Muscle layer of duodenum (tissue), 2 donors: ENCODE results near the gene TRNT1.

Source experiments
- H3K27ac ChIP-seq: one replicate; pipeline ENCODE4 v1.7.0; 2013; ENCODE audit warnings: mild to moderate bottlenecking, low read length
- H3K27me3 ChIP-seq: one replicate; pipeline ENCODE4 v1.7.0; 2013; ENCODE audit warnings: low read depth, mild to moderate bottlenecking, control low read depth, low read length
- H3K36me3 ChIP-seq, 2 donors: one replicate each; pipeline ENCODE4 v1.7.0; 2013; ENCODE audit warnings: low read length in 2 of 2, control low read depth in 1 of 2, mild to moderate bottlenecking in 1 of 2; ENCODE audit not compliant: insufficient read depth in 2 of 2, control insufficient read depth in 1 of 2
- H3K4me1 ChIP-seq, 2 donors: one replicate each; pipeline ENCODE4 v1.7.0; 2013; ENCODE audit warnings: low read length in 2 of 2, mild to moderate bottlenecking in 2 of 2, control low read depth in 1 of 2, moderate library complexity in 1 of 2; ENCODE audit not compliant: insufficient read depth in 2 of 2, control insufficient read depth in 1 of 2
- H3K4me3 ChIP-seq, 2 donors: one replicate each; pipeline ENCODE4 v1.7.0; 2013; ENCODE audit warnings: low read length in 2 of 2, low read depth in 1 of 2, mild to moderate bottlenecking in 1 of 2
- H3K9me3 ChIP-seq, 2 donors: one replicate each; pipeline ENCODE4 v1.7.0; 2013; ENCODE audit warnings: low read length in 2 of 2, control low read depth in 1 of 2, mild to moderate bottlenecking in 1 of 2; ENCODE audit not compliant: control insufficient read depth in 1 of 2
- donor health status: healthy.

TRNT1 gene

DNA sequence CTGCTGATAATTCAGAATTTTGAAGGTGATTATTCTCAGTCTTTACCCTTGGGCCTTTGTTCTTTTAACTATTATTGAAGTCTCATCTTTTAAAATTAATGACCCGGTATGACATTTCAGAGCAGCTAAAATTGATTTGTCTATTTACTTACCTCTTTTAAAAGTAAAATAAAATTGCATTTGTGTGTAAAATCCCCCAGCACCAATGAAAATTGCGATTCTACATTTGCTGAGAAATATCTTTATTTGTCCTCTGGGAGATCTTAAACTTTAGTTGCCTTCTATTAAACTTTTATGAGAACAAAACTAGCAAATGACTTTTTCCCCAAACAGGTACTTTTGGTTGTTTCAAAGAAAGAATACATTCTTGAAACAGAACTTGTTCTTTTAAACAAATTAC is 9.1 kb upstream of the TRNT1 start:
- no peaks in the 10 kb centered on the region for H3K9me3 ChIP-seq
- no peaks in the 10 kb centered on the region for H3K36me3 ChIP-seq
- no peaks in the 10 kb centered on the region for H3K4me1 ChIP-seq
- H3K27me3 ChIP-seq, result no peaks in the 10 kb centered on the region
- H3K27ac ChIP-seq, result no peak overlapping the region
- no peak overlapping the region for H3K4me3 ChIP-seq

DNA sequence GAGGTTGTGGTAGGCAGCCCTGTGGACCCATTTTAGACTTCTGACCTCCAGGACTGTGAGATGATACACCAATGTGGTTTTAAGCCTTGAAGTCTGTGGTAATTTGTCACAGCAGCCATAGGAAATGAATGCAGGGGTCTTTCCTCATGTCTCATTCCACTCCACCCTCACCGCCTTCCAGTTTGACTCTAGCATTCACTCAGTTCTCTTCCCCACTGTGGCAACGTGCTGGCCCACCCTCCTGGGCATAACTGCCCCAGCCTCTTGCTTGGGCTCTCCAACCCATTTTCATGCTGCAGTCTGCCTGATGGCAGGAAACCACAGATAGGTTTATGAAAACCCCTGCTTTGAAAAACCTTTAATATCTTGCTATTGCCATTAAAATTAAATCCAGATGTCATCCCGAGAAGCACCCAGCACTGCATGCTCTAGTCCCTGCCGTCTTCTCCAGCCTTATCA is 7.3 kb upstream of the TRNT1 start:
- no peaks in the 10 kb centered on the region for H3K36me3 ChIP-seq
- H3K27ac ChIP-seq, result no peak overlapping the region
- no peaks in the 10 kb centered on the region for H3K9me3 ChIP-seq

DNA sequence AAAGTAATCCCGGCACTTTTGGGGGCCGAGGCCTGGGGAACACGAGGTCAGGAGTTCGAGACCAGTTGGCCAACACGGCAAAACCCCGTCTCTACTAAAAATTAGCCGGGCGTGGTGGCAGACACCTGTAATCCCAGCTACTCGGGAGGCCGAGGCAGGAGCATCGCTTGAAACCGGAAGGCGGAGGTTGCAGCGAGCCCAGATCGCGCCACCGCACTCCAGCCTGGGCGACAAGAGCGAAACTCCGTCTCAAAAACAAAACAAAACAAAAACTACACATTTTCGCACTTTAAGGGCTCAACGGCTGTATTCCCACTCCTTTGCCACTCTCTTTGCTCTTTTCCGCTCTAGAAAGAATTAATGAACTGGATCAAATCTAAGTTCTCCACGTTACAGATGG is 763 bp upstream of the TRNT1 start:
- peaks cover 4 to 19% of the 10 kb centered on the region in 2 donors for H3K4me1 ChIP-seq
- H3K9me3 ChIP-seq, result no peaks in the 10 kb centered on the region
- H3K36me3 ChIP-seq, result peaks cover 13 to 14% of the 10 kb centered on the region in 2 donors
- peak overlapping the region; percentile 75 to 90 for H3K4me3 ChIP-seq
- H3K27me3 ChIP-seq, result no peaks in the 10 kb centered on the region
- H3K27ac ChIP-seq, result peak overlapping the region; percentile 95

More for the DNA sequence above, 7.3 kb upstream of the TRNT1 start:
- H3K4me3 ChIP-seq, result no peak overlapping the region
- H3K27me3 ChIP-seq, result no peaks in the 10 kb centered on the region
- no peaks in the 10 kb centered on the region for H3K4me1 ChIP-seq

DNA sequence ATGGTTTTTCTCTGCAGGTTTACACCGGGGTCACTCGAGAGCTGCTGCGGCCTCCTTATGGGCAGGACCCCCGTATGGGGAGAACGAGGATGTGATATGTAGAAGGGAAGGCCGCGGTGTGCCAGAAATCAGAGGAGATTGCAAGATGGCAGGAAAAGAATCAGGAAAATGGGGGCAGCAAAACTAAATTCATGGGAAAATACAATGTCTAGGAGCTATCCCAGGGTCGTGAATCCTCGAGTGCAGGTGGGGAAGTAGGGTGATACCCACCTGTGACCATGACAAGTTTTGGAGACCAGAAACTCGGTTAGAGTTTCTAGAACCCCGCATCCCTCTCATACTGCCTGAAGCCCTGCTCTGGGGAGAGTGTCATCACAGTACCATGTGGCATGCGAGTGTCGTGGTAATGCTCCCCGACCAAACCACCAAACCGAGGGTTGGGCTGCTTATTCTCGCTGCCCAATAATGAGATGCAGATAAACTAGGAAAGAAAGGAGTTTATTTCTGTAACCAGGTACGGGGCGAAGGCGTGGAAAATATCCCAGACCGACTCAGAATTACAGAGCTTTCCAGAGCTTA is 781 bp downstream of the TRNT1 start:
- H3K36me3 ChIP-seq, result peaks cover 13 to 14% of the 10 kb centered on the region in 2 donors
- H3K4me1 ChIP-seq, result peaks cover 4 to 19% of the 10 kb centered on the region in 2 donors
- no peaks in the 10 kb centered on the region for H3K27me3 ChIP-seq

DNA sequence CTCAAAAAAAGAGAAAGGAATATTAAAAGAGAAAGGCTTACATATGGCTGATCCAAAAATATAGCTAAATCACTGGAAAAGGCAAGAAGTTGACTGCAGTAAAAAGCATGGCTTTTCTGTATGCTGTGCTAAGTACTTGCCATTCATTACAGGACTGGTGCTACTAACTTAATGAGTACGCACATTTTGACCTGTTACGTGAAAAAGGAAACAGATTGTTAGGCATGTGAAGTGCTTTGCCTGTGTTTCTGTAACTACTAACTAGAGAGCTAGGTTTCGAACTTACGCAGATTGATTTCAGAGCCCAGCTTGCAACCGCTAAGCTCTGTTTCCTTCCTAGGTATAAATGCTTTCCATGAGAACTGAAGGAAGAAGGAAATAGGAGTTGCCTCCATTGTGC is 2.8 kb downstream of the TRNT1 start:
- Histone ChIP-seq H3K4me3 (no peak overlapping the region), H3K27me3 (no peaks in the 10 kb centered on the region), H3K27ac (no peak overlapping the region), H3K4me1 (peaks cover 4 to 19% of the 10 kb centered on the region in 2 donors), H3K36me3 (peaks cover 13 to 14% of the 10 kb centered on the region in 2 donors), H3K9me3 (no peaks in the 10 kb centered on the region)

More for the DNA sequence above, 781 bp downstream of the TRNT1 start:
- H3K4me3 ChIP-seq, result peak overlapping the region; percentile 75 to 90
- no peaks in the 10 kb centered on the region for H3K9me3 ChIP-seq
- peak overlapping the region; percentile 88 for H3K27ac ChIP-seq

DNA sequence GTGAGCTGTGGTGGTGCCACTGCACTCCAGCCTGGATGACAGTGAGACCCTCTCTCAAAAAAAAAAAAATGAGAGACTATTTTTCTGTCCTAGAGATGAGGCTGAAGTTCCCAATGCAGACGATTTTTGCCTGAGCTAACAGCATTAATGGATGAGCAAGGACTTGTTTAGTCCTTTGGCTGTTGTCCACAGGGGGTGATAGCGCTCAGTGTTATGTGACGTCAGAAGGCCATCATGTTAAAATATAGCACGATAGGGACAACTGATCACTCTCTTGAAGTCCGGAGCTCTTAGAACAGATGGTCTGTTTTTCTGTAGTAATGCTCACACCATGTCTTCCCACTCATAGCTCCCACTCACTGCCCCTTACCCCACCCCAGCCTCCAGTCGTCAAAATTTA is 6.8 kb downstream of the TRNT1 start:
- Histone ChIP-seq H3K9me3 (no peaks in the 10 kb centered on the region), H3K4me1 (peaks cover 0 to 9% of the 10 kb centered on the region in 2 donors), H3K36me3 (peaks cover 20 to 23% of the 10 kb centered on the region in 2 donors), H3K27me3 (no peaks in the 10 kb centered on the region), H3K27ac (no peak overlapping the region), H3K4me3 (no peak overlapping the region)

DNA sequence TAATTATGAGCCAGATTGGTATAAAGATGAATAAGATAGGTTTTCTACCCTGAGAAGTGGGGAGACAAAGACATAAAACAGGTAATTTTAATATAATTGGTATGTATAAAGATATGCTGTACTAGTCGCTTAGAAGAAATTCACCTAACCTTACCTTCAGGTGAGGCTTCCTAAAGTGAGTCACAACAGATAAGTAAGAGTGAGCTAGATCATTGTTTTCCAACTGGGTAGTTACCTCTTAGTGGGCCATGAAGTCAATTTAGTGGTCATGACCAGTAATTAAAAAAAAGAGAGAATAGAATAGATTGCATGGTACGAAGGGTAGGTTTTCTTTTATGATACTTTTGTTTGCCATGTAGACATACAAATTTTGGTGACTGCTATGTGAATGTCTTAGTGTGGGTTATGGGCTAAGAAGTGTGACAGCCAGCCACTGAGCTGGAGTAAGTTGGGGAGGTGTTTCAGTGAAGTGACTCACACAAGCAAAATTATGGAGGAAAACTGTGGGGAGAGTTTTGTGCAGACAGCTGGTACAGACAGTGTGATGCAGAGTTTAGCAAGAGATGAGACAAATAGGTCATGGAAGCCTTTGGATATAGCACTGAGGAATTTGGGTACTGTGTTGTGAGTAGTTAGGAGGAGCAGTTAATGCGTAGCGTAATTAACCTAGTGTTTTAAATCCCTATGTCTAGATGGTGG is 8.2 kb downstream of the TRNT1 start:
- no peaks in the 10 kb centered on the region for H3K27me3 ChIP-seq

DNA sequence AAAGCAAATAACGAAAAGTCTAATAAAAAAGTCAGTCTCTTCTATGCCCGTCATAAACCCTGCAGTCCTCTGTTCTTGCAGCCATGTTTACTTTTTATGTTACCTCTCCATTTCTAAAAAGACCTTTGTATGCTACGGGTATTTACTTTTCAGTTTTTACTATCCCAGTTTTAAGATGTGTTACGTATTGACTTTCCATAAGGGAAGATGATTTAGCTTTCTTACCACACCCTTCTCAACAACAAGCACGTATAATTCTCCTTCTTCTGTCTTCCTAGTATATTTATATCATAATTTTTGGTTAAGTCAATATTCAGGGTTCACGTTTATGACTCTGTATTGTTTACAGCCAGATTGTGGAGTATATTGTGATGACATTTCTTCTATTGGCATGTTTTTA is 10.8 kb downstream of the TRNT1 start:
- Histone ChIP-seq H3K36me3 (peaks cover 20 to 33% of the 10 kb centered on the region in 2 donors), H3K4me3 (no peak overlapping the region), H3K27ac (no peak overlapping the region), H3K9me3 (no peaks in the 10 kb centered on the region), H3K27me3 (no peaks in the 10 kb centered on the region), H3K4me1 (no peaks in the 10 kb centered on the region)

More for the DNA sequence above, 8.2 kb downstream of the TRNT1 start:
- Histone ChIP-seq H3K9me3 (no peaks in the 10 kb centered on the region), H3K27ac (no peak overlapping the region), H3K4me1 (no peaks in the 10 kb centered on the region), H3K4me3 (no peak overlapping the region), H3K36me3 (peaks cover 19 to 30% of the 10 kb centered on the region in 2 donors)

DNA sequence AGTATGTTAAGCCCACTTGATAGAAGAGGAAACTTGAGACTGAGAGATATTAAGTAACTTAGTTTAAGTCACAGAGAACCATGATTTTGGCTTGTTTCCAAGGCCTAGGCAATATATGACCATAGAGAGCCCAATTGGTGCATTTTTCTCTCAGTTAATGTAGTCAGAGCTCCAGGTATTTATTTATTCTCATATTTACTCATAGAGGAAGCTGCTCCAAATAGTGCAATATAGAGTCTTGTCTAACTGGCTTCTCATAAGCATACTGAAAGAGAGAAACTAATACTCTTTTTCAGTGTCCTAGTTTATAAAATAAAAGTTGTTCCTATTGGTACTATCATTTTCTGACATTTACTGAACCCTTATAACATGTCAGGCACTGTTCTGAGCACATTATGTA is 15.2 kb downstream of the TRNT1 start:
- H3K27ac ChIP-seq, result no peak overlapping the region
- no peaks in the 10 kb centered on the region for H3K4me1 ChIP-seq
- H3K36me3 ChIP-seq, result peaks cover 37 to 54% of the 10 kb centered on the region in 2 donors
- H3K27me3 ChIP-seq, result no peaks in the 10 kb centered on the region
- H3K9me3 ChIP-seq, result no peaks in the 10 kb centered on the region
- no peak overlapping the region for H3K4me3 ChIP-seq

DNA sequence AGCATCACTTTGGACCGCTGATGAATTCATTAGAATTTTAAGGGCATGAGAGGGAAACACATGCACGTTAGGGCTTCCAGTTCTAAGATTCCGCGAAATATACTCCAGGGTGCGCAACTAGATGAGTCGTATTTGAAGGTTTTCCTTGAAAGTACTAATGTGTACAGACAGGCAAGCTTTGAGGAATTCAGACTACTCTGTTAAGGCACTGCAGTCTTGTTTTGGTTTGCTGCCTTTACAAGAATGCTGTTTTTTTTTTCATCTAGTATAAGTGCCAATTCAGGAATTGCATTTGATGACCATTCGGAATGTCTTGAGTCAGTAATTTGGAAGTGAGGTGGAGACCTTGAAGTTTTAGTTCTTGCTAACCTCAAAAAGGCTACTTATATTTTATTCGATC is 19.1 kb downstream of the TRNT1 start:
- no peaks in the 10 kb centered on the region for H3K27me3 ChIP-seq
- no peaks in the 10 kb centered on the region for H3K4me1 ChIP-seq
- H3K27ac ChIP-seq, result no peak overlapping the region
- H3K4me3 ChIP-seq, result no peak overlapping the region
- H3K9me3 ChIP-seq, result no peaks in the 10 kb centered on the region
- peaks cover 39 to 53% of the 10 kb centered on the region in 2 donors for H3K36me3 ChIP-seq

DNA sequence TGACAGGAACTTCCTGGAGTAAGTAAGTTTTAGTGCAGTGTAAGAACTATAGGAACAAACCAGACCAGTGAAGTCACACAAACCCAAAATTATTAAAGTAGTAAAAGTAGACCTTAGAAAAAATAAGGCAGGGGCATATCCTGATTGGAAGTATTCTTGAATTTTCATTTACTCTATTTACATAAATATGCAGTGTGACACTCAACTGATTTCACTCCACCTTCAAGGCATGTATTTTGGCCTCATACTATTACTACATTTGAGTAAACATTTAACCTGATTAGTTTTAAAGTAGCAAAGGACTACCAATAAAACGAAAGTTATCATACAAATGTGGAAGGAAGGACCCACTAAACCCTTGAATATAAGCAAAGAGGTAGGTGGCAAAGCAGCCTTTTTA is 22.8 kb downstream of the TRNT1 start:
- Histone ChIP-seq H3K4me1 (peaks cover 0 to 2% of the 10 kb centered on the region in 2 donors), H3K9me3 (no peaks in the 10 kb centered on the region), H3K27ac (no peak overlapping the region), H3K4me3 (no peak overlapping the region), H3K27me3 (no peaks in the 10 kb centered on the region), H3K36me3 (peaks cover 54 to 76% of the 10 kb centered on the region in 2 donors)
